ENCODE measurements around the gene RFX2. TPM values are rescaled to one million over a fixed set of nuclear protein-coding genes. Genes with fewer than 3 reads are reported as not detected.

Gene RFX2
- total and polyA plus RNA-seq, 9 of the 15 experiments (the other 6 are each of a cell fraction or from before 2014, with no cell fraction given): 3.6 to 18.7 (median 8.7) TPM

DNA sequence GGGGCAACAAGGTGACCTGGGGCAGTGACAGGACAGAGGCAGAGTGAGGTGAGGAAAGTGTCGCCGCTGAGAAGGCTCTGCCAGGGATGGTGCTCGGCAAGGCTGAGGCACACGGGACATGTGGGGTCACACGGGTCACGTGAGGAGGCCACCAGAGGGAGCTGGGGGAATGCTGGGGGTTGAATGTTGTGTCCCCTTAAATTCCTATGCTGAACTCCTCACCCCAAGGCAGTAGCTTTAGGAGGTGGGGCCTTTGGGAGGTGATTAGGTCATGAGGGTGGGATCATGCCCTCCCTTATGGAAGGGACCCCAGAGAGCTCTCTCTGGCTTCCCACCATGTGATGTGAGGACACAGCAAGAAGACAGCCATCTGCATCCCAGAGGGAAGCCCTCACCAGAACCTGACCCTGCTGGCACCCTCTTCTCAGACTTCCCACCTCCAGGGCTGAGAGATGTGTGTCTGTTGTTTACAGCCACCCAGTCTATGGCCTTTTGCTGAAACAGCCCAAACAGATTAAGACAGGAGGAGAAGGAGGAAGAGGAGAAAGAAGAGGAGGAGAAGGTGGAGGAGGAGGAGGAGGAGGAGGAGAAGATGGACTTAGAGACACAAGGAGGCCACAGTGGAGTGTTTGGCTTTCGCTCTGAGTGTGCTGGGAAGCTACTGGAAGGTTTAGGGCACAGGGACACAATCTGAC, 35.4 kb downstream of the RFX2 start (continued):
- TF ChIP-seq, protein P1, sequence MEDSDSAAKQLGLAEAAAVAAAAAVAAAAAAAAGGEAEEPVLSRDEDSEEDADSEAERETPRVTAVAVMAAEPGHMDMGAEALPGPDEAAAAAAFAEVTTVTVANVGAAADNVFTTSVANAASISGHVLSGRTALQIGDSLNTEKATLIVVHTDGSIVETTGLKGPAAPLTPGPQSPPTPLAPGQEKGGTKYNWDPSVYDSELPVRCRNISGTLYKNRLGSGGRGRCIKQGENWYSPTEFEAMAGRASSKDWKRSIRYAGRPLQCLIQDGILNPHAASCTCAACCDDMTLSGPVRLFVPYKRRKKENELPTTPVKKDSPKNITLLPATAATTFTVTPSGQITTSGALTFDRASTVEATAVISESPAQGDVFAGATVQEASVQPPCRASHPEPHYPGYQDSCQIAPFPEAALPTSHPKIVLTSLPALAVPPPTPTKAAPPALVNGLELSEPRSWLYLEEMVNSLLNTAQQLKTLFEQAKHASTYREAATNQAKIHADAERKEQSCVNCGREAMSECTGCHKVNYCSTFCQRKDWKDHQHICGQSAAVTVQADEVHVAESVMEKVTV (CRISPR knock-in tag; IDR thresholded peaks at IDR 0.05): no peak
- TF ChIP-seq ZNF146 (CRISPR knock-in tag; IDR thresholded peaks at IDR 0.05; ENCODE audit: unreplicated experiment) (no peak), NR1H2 (CRISPR knock-in tag; IDR thresholded peaks at IDR 0.05) (no peak), POLR2A (conservative IDR thresholded peaks at IDR 0.05) (no peak), ZZZ3 (IDR thresholded peaks at IDR 0.05) (no peak), ZKSCAN3 (CRISPR knock-in tag; IDR thresholded peaks at IDR 0.05) (no peak)
- TF ChIP-seq, protein P2, sequence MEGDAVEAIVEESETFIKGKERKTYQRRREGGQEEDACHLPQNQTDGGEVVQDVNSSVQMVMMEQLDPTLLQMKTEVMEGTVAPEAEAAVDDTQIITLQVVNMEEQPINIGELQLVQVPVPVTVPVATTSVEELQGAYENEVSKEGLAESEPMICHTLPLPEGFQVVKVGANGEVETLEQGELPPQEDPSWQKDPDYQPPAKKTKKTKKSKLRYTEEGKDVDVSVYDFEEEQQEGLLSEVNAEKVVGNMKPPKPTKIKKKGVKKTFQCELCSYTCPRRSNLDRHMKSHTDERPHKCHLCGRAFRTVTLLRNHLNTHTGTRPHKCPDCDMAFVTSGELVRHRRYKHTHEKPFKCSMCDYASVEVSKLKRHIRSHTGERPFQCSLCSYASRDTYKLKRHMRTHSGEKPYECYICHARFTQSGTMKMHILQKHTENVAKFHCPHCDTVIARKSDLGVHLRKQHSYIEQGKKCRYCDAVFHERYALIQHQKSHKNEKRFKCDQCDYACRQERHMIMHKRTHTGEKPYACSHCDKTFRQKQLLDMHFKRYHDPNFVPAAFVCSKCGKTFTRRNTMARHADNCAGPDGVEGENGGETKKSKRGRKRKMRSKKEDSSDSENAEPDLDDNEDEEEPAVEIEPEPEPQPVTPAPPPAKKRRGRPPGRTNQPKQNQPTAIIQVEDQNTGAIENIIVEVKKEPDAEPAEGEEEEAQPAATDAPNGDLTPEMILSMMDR (IDR thresholded peaks at IDR 0.05 in 2 of 3, conservative IDR thresholded peaks at IDR 0.05 in 1 of 3; ENCODE audit: insufficient read depth in 2 of 3, low read depth in 1 of 3, low read length in 3 of 3): 0 out of 6 replicates have a peak, but pooled peaks of 2 of the 3 experiments have one; percentile 14 to 23
- TF ChIP-seq, protein P3, sequence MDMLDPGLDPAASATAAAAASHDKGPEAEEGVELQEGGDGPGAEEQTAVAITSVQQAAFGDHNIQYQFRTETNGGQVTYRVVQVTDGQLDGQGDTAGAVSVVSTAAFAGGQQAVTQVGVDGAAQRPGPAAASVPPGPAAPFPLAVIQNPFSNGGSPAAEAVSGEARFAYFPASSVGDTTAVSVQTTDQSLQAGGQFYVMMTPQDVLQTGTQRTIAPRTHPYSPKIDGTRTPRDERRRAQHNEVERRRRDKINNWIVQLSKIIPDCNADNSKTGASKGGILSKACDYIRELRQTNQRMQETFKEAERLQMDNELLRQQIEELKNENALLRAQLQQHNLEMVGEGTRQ (CRISPR knock-in tag; IDR thresholded peaks at IDR 0.05): peak; percentile 40; the same call in 1 of the 2 replicates
